ES-I3 (cell line): ENCODE results near the gene SCN4B.

Source experiments
- H3K36me3 ChIP-seq: 2 replicates; pipeline ENCODE4 v1.6.1; 2013; ENCODE audit warnings: mild to moderate bottlenecking, low read length, control low read depth, moderate library complexity; ENCODE audit not compliant: insufficient read depth
- H3K4me1 ChIP-seq: 2 replicates; pipeline ENCODE4 v1.6.1; 2013; ENCODE audit warnings: mild to moderate bottlenecking, control low read depth, low read length; ENCODE audit not compliant: insufficient read depth
- H3K9ac ChIP-seq: 2 replicates; pipeline ENCODE4 v1.6.1; 2013; ENCODE audit warnings: low read depth, mild to moderate bottlenecking, low read length, moderate library complexity
- H3K9me3 ChIP-seq: 2 replicates; pipeline ENCODE4 v1.6.1; 2013; ENCODE audit warnings: mild to moderate bottlenecking, low read length, moderate library complexity; ENCODE audit not compliant: control insufficient read depth, insufficient read depth

The SCN4B gene

GRCh38 chr11:118136341-118136740 is 16.3 kb downstream of the SCN4B start:
- no peak overlapping the region for H3K9ac ChIP-seq
- H3K4me1 ChIP-seq = peaks cover 3% of the 10 kb centered on the region; the same call in 1 of the 2 replicates
- H3K36me3 ChIP-seq = no peaks in the 10 kb centered on the region
- H3K9me3 ChIP-seq = no peaks in the 10 kb centered on the region

GRCh38 chr11:118135796-118136165 is 16.8 kb downstream of the SCN4B start:
- Histone ChIP-seq H3K9me3 (no peaks in the 10 kb centered on the region), H3K36me3 (no peaks in the 10 kb centered on the region), H3K4me1 (peaks cover 3% of the 10 kb centered on the region; the same call in 1 of the 2 replicates), H3K9ac (no peak overlapping the region)

- Histone ChIP-seq H3K9me3 (no peaks in the 10 kb centered on the region), H3K4me1 (peaks cover 3% of the 10 kb centered on the region; the same call in 1 of the 2 replicates), H3K36me3 (no peaks in the 10 kb centered on the region), H3K9ac (no peak overlapping the region)
Measured at GRCh38 chr11:118135051-118135795, 17.4 kb downstream of the SCN4B start.

GRCh38 chr11:118133816-118134215 is 18.8 kb downstream of the SCN4B start:
- Histone ChIP-seq H3K4me1 (peaks cover 7% of the 10 kb centered on the region; the same call in 1 of the 2 replicates), H3K36me3 (no peaks in the 10 kb centered on the region), H3K9ac (no peak overlapping the region), H3K9me3 (no peaks in the 10 kb centered on the region)

GRCh38 chr11:118132385-118133151 is 20.1 kb downstream of the SCN4B start:
- Histone ChIP-seq H3K9ac (no peak overlapping the region), H3K9me3 (no peaks in the 10 kb centered on the region), H3K4me1 (peaks cover 6% of the 10 kb centered on the region; the same call in 1 of the 2 replicates), H3K36me3 (no peaks in the 10 kb centered on the region)

GRCh38 chr11:118129471-118130172 is 23.0 kb downstream of the SCN4B start:
- no peak overlapping the region for H3K9ac ChIP-seq
- H3K36me3 ChIP-seq = no peaks in the 10 kb centered on the region
- no peaks in the 10 kb centered on the region for H3K9me3 ChIP-seq
- peaks cover 6% of the 10 kb centered on the region; the same call in 1 of the 2 replicates for H3K4me1 ChIP-seq

GRCh38 chr11:118128721-118129470 is 23.7 kb downstream of the SCN4B start:
- peaks cover 6% of the 10 kb centered on the region; the same call in 1 of the 2 replicates for H3K4me1 ChIP-seq
- H3K36me3 ChIP-seq = no peaks in the 10 kb centered on the region
- no peaks in the 10 kb centered on the region for H3K9me3 ChIP-seq
- no peak overlapping the region for H3K9ac ChIP-seq

GRCh38 chr11:118128310-118128709 is 24.3 kb downstream of the SCN4B start:
- H3K4me1 ChIP-seq = peaks cover 6% of the 10 kb centered on the region; the same call in 1 of the 2 replicates
- H3K9me3 ChIP-seq = no peaks in the 10 kb centered on the region
- no peaks in the 10 kb centered on the region for H3K36me3 ChIP-seq
- H3K9ac ChIP-seq = no peak overlapping the region

- no peaks in the 10 kb centered on the region for H3K36me3 ChIP-seq
- H3K9ac ChIP-seq = no peak overlapping the region
- H3K9me3 ChIP-seq = no peaks in the 10 kb centered on the region
- H3K4me1 ChIP-seq = peaks cover 6% of the 10 kb centered on the region; the same call in 1 of the 2 replicates
Measured at GRCh38 chr11:118126082-118126838, 26.4 kb downstream of the SCN4B start.

GRCh38 chr11:118124929-118125535 is 27.6 kb downstream of the SCN4B start:
- Histone ChIP-seq H3K9ac (no peak overlapping the region), H3K9me3 (no peaks in the 10 kb centered on the region; the same call in 1 of the 2 replicates), H3K36me3 (no peaks in the 10 kb centered on the region), H3K4me1 (peaks cover 6% of the 10 kb centered on the region; the same call in 1 of the 2 replicates)

GRCh38 chr11:118120793-118121192 is 31.8 kb downstream of the SCN4B start:
- H3K36me3 ChIP-seq = no peaks in the 10 kb centered on the region
- H3K4me1 ChIP-seq = 0 out of 2 replicates have a peak, but pooled peaks cover 4% of the 10 kb centered on the region
- H3K9me3 ChIP-seq = no peaks in the 10 kb centered on the region; the same call in 1 of the 2 replicates
- no peak overlapping the region for H3K9ac ChIP-seq

GRCh38 chr11:118117790-118118601 is 34.6 kb downstream of the SCN4B start:
- H3K36me3 ChIP-seq = no peaks in the 10 kb centered on the region
- 0 out of 2 replicates have a peak, but pooled peaks cover 4% of the 10 kb centered on the region for H3K4me1 ChIP-seq
- H3K9me3 ChIP-seq = no peaks in the 10 kb centered on the region; the same call in 1 of the 2 replicates
- H3K9ac ChIP-seq = no peak overlapping the region
